ENCODE data around the gene LCAT. TPM values are rescaled to one million over a fixed set of nuclear protein-coding genes. Genes with fewer than 3 reads are reported as not detected.

Gene LCAT
- total RNA-seq, 1 experiment from 2014 or later, result 3.3 TPM

DNA sequence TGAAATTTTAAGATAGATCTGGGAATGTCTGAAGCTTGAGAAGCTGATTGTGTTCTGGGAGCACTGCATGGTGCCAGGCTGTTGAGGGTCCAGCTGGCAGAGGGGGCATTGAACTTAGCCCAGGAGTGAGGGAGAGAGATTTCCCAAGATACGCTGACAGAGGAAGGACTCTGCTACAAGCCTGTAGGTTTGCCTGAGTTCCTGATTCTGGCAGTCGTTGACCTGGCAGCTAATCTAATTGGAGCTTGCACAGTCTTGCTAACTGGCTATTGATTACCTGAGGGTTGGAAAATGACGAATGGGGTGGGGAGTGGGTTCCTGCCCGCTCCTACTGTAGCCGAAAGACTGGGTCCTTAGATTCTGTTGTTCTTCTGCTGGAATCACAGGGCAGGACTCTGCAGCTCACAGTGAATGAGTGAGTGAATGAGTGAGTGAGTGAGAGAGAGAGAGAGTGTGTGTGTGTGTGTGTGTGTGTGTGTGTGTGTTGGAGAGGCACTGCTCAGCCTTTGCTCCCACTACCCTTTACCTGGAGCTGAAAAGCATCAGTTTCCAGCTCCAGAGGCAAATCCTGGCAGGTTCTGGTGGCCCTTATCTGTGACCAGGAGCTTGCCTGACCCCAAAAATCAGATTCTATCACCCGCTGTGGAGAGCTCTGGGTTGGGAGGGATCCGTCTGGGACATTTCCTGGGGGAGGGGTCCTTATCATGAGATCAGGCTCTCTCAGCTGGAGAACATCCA is 29.0 kb downstream of the LCAT start:
- DNase-seq (ENCODE audit: low spot score), result no peak

DNA sequence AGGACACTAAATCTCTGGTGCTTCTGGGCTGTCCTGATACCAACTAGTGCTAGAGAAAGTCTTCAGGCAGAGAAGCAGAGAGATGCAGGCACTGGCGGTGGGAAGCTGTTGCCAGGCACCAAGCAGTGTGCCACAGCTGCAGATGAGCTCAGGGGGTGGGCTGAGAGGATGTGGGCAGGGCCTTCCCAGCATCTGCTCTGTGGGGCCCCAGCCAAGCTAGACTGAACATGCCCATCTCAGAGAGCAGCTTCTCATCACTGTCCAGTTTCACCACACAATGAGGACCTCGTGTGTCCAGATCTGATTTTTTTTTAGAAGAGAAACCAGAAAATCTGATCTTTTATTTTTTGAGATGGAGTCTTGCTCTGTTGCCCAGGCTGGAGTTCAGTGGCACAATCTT is 33.8 kb downstream of the LCAT start:
- DNase-seq (ENCODE audit: low spot score), result no peak

DNA sequence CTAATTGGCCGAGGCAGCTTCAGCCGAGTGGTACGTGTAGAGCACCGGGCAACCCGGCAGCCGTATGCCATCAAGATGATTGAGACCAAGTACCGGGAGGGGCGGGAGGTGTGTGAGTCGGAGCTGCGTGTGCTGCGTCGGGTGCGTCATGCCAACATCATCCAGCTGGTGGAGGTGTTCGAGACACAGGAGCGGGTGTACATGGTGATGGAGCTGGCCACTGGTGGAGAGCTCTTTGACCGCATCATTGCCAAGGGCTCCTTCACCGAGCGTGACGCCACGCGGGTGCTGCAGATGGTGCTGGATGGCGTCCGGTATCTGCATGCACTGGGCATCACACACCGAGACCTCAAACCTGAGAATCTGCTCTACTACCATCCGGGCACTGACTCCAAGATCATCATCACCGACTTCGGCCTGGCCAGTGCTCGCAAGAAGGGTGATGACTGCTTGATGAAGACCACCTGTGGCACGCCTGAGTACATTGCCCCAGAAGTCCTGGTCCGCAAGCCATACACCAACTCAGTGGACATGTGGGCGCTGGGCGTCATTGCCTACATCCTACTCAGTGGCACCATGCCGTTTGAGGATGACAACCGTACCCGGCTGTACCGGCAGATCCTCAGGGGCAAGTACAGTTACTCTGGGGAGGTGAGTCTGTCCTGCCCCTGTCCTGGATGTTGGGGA is 34.7 kb downstream of the LCAT start:
- DNase-seq (ENCODE audit: low spot score), result no peak

DNA sequence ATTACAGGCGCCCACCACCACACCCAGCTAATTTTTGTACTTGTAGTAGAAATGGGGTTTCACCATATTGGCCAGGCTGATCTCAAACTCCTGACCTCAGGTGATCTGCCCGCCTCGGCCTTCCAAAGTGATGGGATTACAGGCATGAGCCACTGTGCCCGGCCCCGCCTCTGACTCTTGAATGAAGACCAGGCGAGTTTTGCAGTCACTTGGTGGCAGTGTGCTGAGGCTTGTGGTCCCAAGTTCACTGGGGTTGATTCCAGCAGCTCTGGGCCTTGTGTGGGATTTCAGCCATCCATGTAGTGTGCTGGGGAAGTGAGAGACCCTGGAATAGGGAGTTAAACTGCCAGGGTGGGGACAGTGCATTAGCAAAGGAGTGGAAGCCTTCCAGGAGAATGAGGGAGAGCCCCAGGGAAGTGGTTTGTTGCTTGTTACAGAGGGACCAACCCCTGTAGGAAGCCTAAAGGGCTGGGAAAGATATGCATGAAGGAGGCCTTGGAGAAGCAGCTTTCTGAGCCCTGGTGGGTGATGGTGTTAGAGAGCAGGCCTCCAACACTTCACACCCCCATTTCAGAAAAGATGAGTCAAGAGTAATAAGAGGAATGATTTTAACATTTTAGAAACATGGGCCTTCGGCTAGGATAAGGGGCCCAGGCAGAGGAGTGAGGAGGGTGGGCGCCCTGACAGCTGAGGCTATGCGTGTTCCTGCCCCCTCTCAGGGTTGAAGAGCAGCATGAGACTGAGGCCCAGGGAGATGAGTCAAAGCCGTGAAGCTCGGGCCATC is 36.3 kb downstream of the LCAT start:
- no peak for DNase-seq (ENCODE audit: low spot score)

DNA sequence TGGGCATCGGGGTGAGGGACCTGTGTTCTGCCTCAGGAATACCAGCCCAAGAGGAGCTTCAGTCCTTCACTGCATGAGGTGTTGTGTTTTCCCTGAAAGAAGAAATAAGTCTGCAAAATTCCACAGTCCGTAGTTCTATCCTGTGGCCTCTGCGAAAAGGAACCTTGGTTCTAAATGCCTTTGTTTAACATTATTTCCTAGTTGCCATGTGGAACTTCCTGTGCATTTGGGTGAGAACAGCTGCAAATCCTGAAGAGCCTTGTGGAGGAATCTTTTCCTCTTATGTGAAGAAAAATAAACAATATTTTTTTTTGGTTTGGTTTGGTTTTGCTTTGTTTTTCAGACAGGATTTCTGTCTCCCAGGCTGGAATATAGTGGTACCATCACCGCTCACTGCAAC is 41.1 kb downstream of the LCAT start:
- no peak for DNase-seq (ENCODE audit: low spot score)

DNA sequence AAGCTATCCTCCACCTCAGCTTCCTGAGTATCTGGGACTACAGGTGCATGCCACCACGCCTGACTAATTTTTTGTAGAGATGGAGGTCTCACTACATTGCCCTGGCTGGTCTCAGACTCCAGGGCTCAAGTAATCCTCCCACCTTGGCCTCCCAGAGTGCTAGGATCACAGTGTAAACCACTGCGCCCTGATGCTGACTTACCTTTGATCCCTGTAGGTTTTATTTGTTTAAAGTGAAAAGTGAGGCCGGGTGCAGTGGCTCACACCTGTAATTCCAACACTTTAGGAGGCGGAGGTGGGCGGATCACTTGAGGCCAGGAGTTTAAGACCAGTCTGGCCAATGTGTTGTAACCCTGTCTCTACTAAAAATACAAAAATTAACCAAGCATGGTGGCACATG is 42.2 kb downstream of the LCAT start:
- no peak for DNase-seq (ENCODE audit: low spot score)

DNA sequence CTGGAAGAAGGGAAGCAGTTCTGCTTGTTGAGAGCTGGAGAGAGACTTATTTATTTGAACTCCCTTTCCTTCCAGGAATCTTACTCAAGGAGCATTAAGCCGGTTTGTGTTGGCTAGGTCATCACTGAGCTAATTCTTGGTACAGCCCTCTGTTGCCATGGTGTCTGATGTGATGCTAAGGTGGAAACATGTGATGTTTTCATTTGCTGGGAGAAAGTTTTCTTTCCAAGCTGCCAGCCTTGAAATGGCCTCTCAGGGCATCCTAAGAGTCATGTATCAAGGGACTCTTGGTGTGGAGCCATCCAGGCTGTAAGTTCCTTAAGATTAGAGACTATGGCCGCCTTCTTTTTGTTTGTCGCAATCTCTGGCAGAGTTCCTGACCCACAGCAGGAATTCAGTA is 46.7 kb downstream of the LCAT start:
- no peak for DNase-seq (ENCODE audit: low spot score)

DNA sequence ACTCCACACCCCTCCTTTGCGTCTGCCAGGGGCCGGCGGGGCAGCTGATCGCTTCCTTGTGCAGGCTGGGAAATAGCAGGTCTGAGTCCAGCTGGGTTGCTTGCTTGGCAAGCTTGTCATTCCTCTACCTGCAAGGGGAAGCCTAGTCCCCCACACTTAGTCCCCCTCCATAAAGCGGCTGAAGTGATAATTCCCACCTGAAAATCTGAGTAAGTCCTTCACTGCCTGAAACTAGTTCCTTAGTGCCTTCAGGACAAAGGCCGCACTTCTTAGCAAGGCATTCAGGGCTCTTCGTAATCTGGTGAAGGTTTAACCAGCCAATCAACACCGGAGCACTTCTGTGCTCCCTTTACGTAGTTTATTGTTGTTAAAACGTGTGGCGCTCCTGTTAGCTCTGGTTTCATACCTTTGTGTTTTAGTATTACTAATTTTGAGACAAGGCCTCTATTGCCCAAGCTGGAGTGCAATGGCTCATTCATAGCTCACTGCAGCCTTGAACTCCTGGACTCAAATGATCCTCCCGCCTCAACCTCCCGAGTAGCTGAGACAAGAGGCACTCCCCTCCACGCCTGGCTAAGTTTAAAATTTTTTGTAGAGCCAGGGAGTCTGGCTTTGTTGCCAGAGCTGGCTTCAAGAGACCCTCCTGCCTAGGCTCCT is 50.0 kb downstream of the LCAT start:
- no peak for DNase-seq (ENCODE audit: low spot score)

DNA sequence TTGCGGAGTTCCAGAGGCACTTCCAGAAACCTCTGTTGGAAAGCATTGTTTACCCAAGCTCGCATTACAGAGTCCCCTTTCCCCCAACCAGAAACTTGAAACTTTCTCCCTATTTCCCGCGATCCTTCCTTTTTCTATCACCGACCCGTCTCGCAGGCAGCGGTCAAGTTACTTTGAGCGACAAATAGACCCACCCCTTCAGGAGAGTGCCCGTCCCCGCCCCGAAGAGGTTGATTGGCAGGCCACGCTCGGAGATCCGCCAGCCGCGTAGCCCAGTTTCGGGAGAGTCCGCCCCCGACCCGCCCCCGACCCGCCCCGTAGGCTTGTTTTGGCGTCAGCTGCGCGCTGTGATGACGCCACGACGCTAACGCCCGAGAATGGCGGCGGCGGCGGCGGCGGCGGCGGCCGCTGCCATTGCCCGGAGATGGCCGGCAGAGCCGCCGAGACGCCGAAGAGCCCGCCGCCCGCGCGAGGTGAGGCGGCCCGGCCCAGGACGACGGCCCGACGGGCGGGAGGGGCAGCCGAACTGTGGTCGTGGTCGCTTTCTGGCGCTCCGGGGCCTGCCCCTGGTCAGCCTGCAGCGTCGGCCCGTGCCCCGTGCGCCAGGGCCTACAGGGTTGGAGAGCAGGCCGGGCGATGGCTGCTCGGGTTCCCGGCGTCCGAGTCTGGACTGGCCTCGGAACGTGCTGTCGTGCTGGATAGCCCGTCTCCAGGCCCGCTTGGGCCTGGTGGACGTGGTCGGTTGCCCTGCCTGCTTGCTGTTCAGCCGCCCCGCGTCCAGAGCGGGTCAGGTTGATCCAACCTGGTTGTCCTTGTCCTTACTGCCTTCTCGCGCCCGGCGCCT is 50.8 kb downstream of the LCAT start, which contains the start of gene PSKH1:
Gene PSKH1 (plus strand): TSS at position 356 of the 844 bp plus-strand sequence. CDS start 15,496 bp downstream, outside the sequence.
- peak; percentile 92 for DNase-seq (ENCODE audit: low spot score)

DNA sequence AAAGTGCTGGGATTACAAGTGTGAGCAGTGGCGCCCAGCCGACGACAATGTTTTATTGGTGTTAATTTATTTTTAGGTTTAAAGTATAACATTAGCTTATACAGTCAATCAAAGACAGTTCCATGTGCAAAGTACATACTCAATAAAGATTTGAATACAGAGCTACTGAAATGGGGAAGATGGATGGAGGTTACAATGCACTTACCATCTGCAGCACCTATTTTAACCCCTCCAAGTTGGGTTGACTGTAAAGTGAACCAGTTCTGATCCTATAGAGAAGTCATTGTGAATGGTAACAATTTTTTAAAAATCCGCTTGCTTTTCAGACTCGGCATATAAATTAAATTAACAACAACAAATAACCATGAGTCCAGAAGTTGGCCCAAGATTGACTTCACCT is 51.5 kb downstream of the LCAT start:
- DNase-seq (ENCODE audit: low spot score), result no peak

Other genes with a start within 250 kb of the LCAT start
- 16.8 and 19.7 TPM in 2 replicates for gene GFOD2, start 224.8 kb downstream of the LCAT start, total RNA-seq (2014; rRNA removed; shearing (Covaris generic))
- 6.7 and 8.3 TPM in 2 replicates for gene RANBP10, start 137.6 kb downstream of the LCAT start, total RNA-seq (2014; rRNA removed; shearing (Covaris generic))
- 1.1 TPM in 1 of 2 replicates, not detected in the other for gene TSNAXIP1, start 137.2 kb downstream of the LCAT start, total RNA-seq (2014; rRNA removed; shearing (Covaris generic))
- gene THAP11, start 101.8 kb downstream of the LCAT start, total RNA-seq (2014; rRNA removed; shearing (Covaris generic)), result 66.3 and 80.9 TPM in 2 replicates
- gene NUTF2, start 97.2 kb downstream of the LCAT start, total RNA-seq (2014; rRNA removed; shearing (Covaris generic)), result 158 and 183 TPM in 2 replicates
- 42.8 and 43.2 TPM in 2 replicates for gene CENPT, start 96.4 kb downstream of the LCAT start, total RNA-seq (2014; rRNA removed; shearing (Covaris generic))
- 107 and 121 TPM in 2 replicates for gene EDC4, start 71.1 kb downstream of the LCAT start, total RNA-seq (2014; rRNA removed; shearing (Covaris generic))
- gene NRN1L, start 59.2 kb downstream of the LCAT start, total RNA-seq (2014; rRNA removed; shearing (Covaris generic)), result 0.64 and 2.5 TPM in 2 replicates
- 11.5 and 15.1 TPM in 2 replicates for gene PSKH1, start 50.9 kb downstream of the LCAT start, total RNA-seq (2014; rRNA removed; shearing (Covaris generic))
- gene CTRL, start 12.3 kb downstream of the LCAT start, total RNA-seq (2014; rRNA removed; shearing (Covaris generic)), result 2.2 and 3.5 TPM in 2 replicates
- 173 and 191 TPM in 2 replicates for gene PSMB10, start 7.3 kb downstream of the LCAT start, total RNA-seq (2014; rRNA removed; shearing (Covaris generic))
- 10.0 and 14.1 TPM in 2 replicates for gene SLC12A4, start 24.5 kb upstream of the LCAT start, total RNA-seq (2014; rRNA removed; shearing (Covaris generic))
- not detected in 2 replicates for gene DPEP3, start 36.4 kb upstream of the LCAT start, total RNA-seq (2014; rRNA removed; shearing (Covaris generic))
- gene DPEP2, start 55.4 kb upstream of the LCAT start, total RNA-seq (2014; rRNA removed; shearing (Covaris generic)), result not detected in 2 replicates
- not detected in 2 replicates for gene DPEP2NB, start 71.8 kb upstream of the LCAT start, total RNA-seq (2014; rRNA removed; shearing (Covaris generic))
- gene DDX28, start 79.1 kb upstream of the LCAT start, total RNA-seq (2014; rRNA removed; shearing (Covaris generic)), result 27.4 and 30.4 TPM in 2 replicates
- gene DUS2, start 79.2 kb upstream of the LCAT start, total RNA-seq (2014; rRNA removed; shearing (Covaris generic)), result 18.7 and 19.0 TPM in 2 replicates
- 20.4 and 20.8 TPM in 2 replicates for gene NFATC3, start 141.2 kb upstream of the LCAT start, total RNA-seq (2014; rRNA removed; shearing (Covaris generic))